ENCODE data around the gene TOB1.

TOB1 gene

GRCh38 chr17:50829332-50829731 is 36.8 kb downstream of the TOB1 start:
- no peak for DNase-seq

- no peak for DNase-seq
These were observed 37.5 kb downstream of the TOB1 start for GRCh38 chr17:50828508-50829170.

GRCh38 chr17:50825188-50825587 is 41.0 kb downstream of the TOB1 start:
- DNase-seq, result no peak

- DNase-seq, result no peak
These were observed 41.7 kb downstream of the TOB1 start for GRCh38 chr17:50824429-50824828.

- DNase-seq, result no peak
These were observed 43.6 kb downstream of the TOB1 start for GRCh38 chr17:50822550-50822949.

- no peak for DNase-seq
These were observed 45.5 kb downstream of the TOB1 start for GRCh38 chr17:50820651-50821050.

- no peak for DNase-seq
These were observed 47.1 kb downstream of the TOB1 start for GRCh38 chr17:50818921-50819657.

GRCh38 chr17:50818261-50818660 is 47.9 kb downstream of the TOB1 start:
- DNase-seq, result no peak

- no peak for DNase-seq
These were observed 48.3 kb downstream of the TOB1 start for GRCh38 chr17:50817838-50818237.

- DNase-seq, result peak; percentile 62
These were observed 49.1 kb downstream of the TOB1 start for GRCh38 chr17:50816771-50817751.

- DNase-seq, result no peak
These were observed 49.9 kb downstream of the TOB1 start for GRCh38 chr17:50816271-50816670.

- DNase-seq, result no peak
These were observed 50.8 kb downstream of the TOB1 start for GRCh38 chr17:50815400-50815799.

- no peak for DNase-seq
These were observed 52.6 kb downstream of the TOB1 start for GRCh38 chr17:50813583-50813982.
